Measurements from ENCODE around the gene ENOX1.

DNA sequence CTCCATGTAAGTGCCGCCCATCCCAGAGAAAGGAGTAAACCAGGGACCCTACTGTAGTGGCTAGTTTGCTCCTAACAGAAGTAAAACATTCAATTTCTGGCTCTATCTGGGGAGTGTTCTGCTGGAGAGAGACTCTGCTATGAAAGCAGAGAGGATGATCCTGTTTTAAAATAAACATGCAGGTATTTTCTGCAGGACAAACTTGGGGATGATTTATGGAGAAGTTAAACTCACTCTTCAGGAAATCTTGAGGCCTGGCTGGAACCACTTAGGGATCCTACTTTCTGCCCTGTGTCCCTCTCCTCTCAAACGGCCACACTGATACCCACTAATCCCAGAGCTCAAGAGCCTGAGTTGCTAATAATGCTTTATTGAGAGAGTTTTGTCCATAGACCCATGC, 482.3 kb downstream of the ENOX1 start:
- TF ChIP-seq, protein P1, sequence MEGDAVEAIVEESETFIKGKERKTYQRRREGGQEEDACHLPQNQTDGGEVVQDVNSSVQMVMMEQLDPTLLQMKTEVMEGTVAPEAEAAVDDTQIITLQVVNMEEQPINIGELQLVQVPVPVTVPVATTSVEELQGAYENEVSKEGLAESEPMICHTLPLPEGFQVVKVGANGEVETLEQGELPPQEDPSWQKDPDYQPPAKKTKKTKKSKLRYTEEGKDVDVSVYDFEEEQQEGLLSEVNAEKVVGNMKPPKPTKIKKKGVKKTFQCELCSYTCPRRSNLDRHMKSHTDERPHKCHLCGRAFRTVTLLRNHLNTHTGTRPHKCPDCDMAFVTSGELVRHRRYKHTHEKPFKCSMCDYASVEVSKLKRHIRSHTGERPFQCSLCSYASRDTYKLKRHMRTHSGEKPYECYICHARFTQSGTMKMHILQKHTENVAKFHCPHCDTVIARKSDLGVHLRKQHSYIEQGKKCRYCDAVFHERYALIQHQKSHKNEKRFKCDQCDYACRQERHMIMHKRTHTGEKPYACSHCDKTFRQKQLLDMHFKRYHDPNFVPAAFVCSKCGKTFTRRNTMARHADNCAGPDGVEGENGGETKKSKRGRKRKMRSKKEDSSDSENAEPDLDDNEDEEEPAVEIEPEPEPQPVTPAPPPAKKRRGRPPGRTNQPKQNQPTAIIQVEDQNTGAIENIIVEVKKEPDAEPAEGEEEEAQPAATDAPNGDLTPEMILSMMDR (IDR thresholded peaks at IDR 0.05): no peak
- no peak for TF ChIP-seq ZFX (IDR thresholded peaks at IDR 0.05; ENCODE audit: borderline replicate concordance)
